MM.1S (cell line): ENCODE measurements around the gene EBF4.

Source experiments
- CTCF ChIP-seq: fragments of 300-600 bp; sonication (generic); IDR thresholded peaks from 2 replicates; pipeline ENCODE4 v1.5.1; 2016; ENCODE audit warnings: antibody characterized with exemption, low read length, mixed read lengths
- EZH2 ChIP-seq: fragments of 300-600 bp; sonication (generic); optimal IDR thresholded peaks from 2 replicates; pipeline ENCODE3; 2017; ENCODE audit warnings: low read depth, mild to moderate bottlenecking, antibody characterized with exemption, low read length, mixed read lengths
- EZH2phosphoT487 ChIP-seq: fragments of 300-600 bp; sonication (generic); IDR thresholded peaks from 2 replicates; pipeline ENCODE4 v1.6.1; 2018; ENCODE audit warnings: antibody characterized with exemption, low read length

DNA sequence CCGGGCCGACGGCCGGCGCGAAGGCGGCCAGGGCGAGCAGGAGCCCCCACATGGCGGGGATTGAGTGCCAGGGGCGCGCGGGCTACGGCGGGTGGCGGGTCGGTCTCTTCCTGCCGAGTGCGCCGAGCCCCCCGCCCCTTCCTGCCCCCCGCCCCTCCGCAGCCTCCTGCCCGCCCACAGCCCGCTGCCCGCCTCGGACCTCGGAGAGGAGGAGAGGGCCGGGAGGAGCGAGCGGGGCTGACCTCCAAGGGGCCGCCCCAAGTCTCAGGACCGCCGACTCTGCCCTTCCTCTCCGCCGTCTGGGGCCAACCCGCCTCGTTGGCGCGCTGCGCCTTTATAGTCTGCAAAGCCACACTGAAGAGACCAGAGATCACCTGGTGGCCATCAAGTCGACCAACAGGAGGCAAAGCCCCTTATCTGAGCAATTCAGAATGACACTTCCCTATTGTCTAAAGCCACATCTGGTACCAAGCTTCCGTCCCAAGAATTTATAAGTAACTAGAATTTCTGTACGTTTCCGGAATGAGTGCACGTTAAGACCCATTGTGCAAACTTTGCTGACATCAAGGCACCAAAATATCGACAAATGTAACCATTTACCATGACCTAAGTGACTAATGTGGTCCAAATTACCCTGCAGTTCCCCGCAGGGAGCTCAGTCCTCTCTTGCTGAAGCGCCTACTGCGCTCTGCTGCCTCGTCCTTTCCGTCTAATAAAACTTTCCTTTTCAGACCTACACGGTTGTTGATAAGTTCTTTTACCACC is 108.1 kb downstream of the EBF4 start, which contains the start of gene CPXM1:
- TF ChIP-seq CTCF (no peak), EZH2phosphoT487 (no peak), EZH2 (no peak)
